RPMI8226 (cell line): ENCODE measurements around the gene ZNF598.
"Not testable (repeated sequence)": the region's sequence is repeated elsewhere in the genome, so short reads cannot be mapped to it uniquely, and the experiment has no call there.

ENCODE experiments used
- DNase-seq: peaks from one replicate; pipeline ENCODE4 v3.0.0-alpha.2; 2015

The ZNF598 gene

GRCh38 chr16:1973461-1974156 lies 36.0 kb downstream of the ZNF598 start:
- DNase-seq: no peak

GRCh38 chr16:1972490-1972877 lies 37.1 kb downstream of the ZNF598 start:
- DNase-seq: no peak

- peak; percentile 99 for DNase-seq
Observed at GRCh38 chr16:1971796-1972489, 37.7 kb downstream of the ZNF598 start, which contains the start of gene TBL3. TBL3 (plus strand) TSS chr16:1972053; CDS start chr16:1972165, 112 bp downstream.

GRCh38 chr16:1968146-1968953 lies 41.3 kb downstream of the ZNF598 start:
- no peak for DNase-seq

GRCh38 chr16:1966460-1966859 lies 43.2 kb downstream of the ZNF598 start, which contains the start of gene RNF151:
RNF151 (plus strand) TSS chr16:1966856; CDS start chr16:1966882, 26 bp downstream.
- no peak for DNase-seq

GRCh38 chr16:1965396-1966001 lies 44.1 kb downstream of the ZNF598 start:
- no peak for DNase-seq

GRCh38 chr16:1964506-1965395 lies 44.9 kb downstream of the ZNF598 start, which contains the start of gene RPS2:
RPS2 (minus strand) TSS chr16:1964826; CDS start chr16:1964625, 201 bp downstream.
- peak; percentile 100 for DNase-seq

GRCh38 chr16:1963806-1964505 lies 45.7 kb downstream of the ZNF598 start:
- DNase-seq: peak; percentile 44

GRCh38 chr16:1962161-1963153 lies 47.2 kb downstream of the ZNF598 start:
- not testable (repeated sequence) for DNase-seq

- no peak for DNase-seq
Observed at GRCh38 chr16:1961651-1962067, 48.0 kb downstream of the ZNF598 start.

- DNase-seq: peak; percentile 60
Observed at GRCh38 chr16:1960665-1961630, 48.7 kb downstream of the ZNF598 start.

- DNase-seq: peak; percentile 97
Observed at GRCh38 chr16:1959269-1960039, 50.2 kb downstream of the ZNF598 start, which contains the start of gene NDUFB10. NDUFB10 (plus strand) TSS chr16:1959538; CDS start chr16:1959625, 87 bp downstream.

- DNase-seq: no peak
Observed at GRCh38 chr16:1958715-1959268, 50.8 kb downstream of the ZNF598 start.

GRCh38 chr16:1958143-1958491 lies 51.5 kb downstream of the ZNF598 start:
- not testable (repeated sequence) for DNase-seq

- DNase-seq: not testable (repeated sequence)
Observed at GRCh38 chr16:1957434-1958142, 52.0 kb downstream of the ZNF598 start.

- DNase-seq: no peak
Observed at GRCh38 chr16:1953734-1954133, 55.9 kb downstream of the ZNF598 start.

- DNase-seq: no peak
Observed at GRCh38 chr16:1950559-1950958, 59.1 kb downstream of the ZNF598 start.
